ENCODE data around the gene ACSL4.
"Not testable (repeated sequence)": the region's sequence is repeated elsewhere in the genome, so short reads cannot be mapped to it uniquely, and the experiment has no call there.

Gene ACSL4

DNA sequence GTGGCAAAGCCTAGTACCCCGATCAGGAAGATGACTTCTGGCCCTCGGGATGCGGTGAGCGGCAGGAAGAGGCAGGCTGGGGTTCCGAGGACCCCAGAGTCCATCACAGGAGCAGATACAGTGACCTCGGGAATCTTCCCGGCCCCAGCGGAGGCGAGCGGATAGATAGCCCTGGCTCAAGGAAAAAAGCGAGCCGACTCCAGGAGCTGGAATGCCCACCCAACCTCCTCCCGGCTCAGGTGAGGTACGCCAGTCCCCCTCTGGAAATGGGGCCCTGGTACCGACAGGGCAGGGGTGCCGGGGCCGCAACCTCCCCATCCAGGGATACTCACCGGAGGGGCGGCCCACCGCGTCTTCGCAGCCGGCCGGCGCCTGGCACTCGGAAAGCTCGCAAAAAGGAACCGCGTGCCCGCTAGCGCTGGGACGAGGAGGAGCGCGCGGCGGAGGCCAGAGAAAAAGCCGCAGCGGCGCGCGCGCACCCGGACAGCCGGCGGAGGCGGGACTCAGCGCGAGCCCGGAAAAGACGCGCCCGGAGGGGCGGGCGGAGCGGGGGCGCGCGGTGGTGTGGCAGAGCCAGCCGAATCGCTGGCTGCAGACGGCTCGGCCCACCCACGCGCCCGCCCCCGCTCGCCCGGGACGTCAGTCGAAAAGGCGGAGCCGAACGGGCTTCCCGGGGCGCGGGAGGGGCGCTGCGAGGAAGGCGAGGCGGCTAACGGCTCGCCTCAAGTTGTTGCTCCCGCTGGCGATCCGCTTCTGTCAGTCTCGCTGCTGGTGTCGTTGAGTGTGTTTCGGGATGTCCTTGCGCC is at the start of gene ACSL4:
TSS of gene ACSL4 (minus strand) at position 451 of the 806 bp plus-strand sequence. CDS start 49,894 bp downstream, outside the sequence.
- DNase-seq = peak; percentile 76

DNA sequence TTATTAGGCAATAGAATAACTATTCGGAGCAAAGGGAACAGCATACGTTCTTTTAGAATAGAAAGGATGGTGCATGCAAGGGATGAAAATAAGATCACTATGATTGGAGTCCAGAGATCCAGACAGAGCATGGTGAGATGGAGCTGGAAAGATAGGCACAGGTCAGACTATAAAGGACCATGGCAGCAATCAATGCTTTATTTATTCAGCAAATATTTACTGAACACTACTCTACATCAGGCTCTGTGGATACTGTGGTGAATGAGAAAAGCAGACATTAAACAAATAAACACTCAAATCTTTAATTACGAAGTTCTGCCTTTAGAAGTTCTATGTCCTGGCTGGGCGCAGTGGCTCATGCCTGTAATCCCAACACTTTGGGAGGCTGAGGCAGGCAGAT is 44.7 kb upstream of the ACSL4 start:
- DNase-seq = no peak

DNA sequence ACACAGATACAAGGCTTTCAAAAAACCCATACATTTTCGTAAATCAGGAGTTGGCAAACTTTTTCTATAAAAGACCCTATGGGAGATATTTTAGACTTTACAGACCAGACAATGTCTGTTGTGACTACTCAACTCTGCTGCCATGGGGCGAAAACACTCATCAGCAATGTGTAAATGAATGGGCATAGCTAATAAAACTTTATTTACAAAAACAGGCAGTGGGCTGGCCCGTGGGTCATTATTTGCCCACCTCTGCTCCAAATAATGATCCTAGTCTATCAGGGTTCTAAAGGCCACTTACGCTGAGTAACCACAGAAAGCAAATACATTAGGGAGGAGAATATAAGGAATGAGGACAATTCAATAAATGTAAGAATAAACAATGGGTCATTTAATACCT is 43.9 kb upstream of the ACSL4 start:
- no peak for DNase-seq

DNA sequence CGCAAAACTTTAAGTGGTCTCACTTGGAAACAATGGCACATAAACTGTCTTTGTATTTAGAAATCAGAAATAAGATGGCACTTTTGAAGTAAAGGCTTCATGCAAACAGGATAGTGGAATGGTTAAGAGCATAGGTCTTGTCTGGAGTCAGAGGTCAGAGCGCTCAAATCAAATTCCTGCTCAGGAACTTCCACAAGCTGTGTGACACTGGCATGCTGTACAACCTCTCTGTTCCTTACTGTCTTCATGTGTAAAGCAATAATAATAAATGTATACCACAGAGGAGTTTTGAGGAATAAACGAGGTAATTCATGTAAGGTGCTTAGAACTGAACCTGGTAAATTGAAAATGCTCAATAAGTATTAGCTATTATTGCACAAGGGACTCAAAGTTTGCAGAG is 43.4 kb upstream of the ACSL4 start:
- DNase-seq = no peak

DNA sequence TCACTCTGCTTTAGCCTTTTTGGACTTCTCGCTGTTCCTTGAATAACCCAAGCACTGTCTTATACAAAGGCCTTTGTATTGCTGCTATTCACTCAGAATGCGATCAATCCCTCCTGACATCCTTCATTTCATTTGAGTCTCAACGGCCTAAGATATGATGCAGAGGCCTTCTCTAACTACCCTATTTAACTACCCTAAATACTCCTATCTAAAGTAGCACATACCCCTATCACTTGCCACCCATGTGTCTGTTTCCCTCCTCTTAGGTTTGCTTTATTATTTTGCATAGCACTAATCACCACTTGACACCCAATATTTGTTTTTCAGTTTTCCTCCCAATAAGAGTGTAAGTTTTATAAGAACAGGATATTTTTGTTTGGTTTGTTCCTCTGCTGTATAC is 42.3 kb upstream of the ACSL4 start:
- no peak for DNase-seq

DNA sequence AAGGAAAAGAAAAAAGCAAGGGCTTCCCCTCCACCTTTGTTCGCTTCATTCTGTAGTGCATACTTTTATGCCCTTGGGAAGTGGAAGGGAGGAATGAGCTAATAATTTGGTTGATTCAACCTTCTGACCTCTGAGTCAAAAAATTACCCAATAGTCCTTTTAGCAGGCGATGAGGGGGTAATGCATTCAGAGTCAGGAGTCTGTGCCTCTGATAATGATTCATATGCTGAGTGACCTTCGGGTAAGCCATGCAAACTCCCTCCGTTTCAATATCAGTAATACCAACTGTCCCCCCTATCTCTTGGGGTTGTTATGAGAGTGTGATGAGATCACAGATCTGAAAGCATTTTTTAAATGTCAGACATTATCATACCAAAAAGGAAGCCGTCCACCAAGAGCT is 41.6 kb upstream of the ACSL4 start:
- no peak for DNase-seq

DNA sequence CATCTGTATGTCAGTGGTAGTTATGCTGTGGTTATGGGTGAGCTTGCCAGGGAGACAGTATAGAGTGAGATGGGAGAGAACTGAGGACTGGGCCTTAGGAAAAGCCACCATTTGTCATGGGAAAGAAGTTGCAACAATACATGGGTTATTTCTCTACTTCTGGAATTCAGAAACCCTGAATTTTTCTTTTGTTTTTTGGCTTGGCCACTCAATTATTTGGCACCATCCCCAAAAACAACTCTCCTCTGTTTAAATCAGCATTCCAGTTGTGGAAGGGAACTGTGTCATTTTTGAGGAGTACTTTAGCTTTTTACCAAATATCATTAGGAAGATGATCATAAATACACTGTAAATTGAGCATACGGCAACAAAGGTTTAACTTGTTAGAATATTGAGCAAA is 41.1 kb upstream of the ACSL4 start:
- DNase-seq = no peak

DNA sequence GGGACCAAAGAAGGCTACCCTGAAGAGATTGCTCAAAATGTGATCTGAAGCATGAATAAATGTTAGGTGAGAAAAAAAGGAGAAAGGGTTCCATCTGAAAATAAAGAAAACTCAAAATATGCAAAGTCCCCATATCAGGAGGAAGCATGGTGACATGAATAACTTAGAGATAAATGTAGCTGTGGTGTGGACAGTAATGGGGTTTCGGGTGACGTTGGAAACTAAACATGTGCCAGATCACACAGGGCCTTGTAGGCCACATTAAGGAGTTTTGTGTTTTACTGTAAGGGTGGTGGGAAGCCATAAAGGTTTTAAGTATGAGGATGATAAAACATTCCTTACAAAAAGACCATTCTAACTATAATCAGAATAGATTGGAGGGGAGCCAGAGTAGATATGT is 40.3 kb upstream of the ACSL4 start:
- no peak for DNase-seq

DNA sequence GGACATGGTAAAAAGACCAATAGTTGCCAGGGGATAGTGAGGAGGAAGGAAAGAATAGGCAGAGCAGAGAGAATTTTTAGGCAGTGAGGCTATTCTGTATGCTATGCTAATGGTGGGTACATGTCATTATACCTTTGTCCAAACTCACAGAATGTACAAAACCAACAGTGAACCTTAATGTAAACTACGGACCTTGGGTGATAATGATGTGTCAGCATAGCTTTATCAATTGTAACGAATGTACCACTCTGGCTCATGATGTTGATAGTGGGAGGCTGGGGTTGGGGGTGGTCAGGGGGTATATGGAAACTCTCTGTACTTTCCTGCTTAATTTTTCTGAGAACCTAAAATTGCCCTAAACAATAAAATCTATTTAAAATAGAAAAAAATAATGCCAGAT is 37.7 kb upstream of the ACSL4 start:
- no peak for DNase-seq

DNA sequence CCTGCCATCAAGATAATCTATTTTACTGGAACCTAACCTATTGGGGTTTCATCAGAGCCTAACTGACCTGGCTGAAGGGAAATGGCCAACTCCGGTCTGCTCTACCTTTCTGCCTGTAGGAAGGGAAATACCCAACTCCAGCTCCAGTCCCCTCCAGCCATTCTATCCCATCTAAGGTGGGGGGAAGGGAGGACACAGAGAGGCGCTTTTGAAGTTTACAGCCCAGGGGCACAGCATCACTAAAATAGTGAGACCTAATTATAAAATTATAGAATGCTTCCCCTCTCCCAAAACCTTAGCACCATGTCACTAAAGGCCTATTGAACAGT is 27.8 kb upstream of the ACSL4 start:
- DNase-seq = no peak

DNA sequence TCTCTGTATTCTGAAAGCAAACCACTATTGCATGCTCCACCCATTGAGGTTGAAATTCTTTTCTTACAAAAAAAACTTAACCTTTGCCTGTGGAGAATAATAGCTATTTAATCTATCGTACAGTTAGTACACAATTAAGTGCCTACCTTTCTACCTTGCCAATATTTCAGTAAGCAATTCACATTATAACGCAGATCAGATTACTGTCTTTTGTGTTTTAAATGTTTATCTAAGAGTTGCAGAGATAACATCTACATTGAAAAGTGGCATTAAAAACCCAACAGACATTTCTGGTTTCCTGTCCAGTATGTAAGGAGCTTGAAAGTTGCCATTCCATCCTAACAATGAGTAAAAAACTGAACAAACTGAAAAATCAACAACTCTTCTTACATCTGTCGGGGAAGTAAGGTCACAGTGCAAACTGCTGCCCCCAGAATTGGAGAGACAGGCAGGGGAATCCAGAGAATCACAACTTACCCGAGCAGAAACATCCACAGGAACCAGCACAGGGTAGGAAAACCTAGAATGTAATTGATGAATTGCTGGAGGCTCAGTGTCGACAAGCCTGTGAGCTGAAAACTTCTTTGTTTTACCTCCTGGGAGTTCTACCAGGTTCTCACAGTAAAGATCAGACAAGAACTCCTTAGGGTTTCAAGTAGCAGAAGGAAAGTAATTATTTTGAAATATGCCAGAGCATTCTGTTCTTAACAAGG is 27.3 kb upstream of the ACSL4 start:
- DNase-seq = no peak

DNA sequence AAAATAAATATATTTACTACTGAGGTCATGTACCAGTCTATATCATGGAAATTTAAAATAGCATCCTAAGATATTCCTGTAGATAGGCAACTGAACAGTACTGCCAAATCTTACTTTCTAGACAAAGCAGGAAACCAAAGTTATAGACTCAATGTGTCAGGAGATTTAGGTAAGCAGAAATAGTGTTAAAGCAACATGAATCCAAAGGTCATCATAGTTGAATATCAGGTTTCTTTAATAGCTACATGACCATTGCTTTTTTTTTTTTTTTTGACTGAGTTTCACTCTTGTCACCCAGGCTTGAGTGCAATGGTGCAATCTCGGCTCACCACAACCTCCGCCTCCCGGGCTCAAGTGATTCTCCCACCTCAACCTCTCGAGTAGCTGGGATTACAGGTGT is 20.2 kb upstream of the ACSL4 start:
- no peak for DNase-seq

DNA sequence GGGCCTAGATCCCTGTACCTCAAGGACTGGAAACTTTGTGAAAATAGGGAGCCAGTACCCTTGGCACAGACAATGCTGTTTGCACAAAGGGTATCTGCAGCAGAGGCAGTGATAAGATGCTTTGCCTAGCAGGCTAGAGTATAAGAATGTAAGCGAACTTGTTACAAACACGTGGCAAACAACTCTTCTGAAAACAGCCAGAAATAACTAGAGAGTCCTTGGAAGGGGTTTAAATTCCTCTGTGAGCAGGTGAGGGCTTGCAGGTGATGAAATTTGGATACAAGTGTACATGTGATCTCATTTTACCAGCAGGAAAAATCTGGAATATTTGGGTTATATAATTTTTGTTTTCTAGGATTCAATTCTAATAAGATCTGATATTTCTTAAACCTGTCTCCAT is 18.6 kb upstream of the ACSL4 start:
- no peak for DNase-seq

DNA sequence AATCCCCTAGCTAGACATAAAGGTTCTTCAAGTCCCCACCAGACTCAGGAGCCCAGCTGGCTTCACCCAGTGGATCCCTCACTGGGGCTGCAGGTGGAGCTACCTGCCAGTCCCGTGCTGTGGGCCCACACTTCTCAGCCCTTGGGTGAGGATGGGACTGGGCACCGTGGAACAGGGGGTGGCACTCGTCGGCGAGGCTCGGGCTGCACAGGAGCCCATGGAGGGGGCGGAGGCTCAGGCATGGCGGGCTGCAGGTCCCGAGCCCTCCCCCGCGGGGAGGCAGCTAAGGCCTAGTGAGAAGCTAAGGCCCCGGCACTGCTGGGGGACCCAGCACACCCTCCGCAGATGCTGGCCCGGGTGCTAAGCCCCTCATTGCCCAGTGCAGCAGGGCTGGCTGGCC is 16.1 kb upstream of the ACSL4 start:
- DNase-seq = no peak

DNA sequence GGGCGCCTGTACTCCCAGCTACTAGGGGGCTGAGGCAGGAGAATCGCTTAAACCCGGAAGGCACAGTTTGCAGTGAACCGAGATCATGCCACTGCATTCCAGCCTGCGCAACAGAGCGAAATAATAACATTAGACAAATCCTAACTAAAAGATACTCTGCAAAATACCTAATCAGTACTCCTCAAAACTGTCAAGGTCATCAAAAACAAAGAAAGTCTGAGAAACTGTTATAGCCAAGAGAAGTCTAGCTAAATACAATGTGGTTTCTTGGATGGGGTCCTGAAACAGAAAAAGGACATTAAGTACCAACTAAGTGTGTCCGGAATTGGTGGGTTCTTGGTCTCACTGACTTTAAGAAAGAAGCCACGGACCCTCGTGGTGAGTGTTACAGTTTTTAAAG is 14.6 kb upstream of the ACSL4 start:
- no peak for DNase-seq

DNA sequence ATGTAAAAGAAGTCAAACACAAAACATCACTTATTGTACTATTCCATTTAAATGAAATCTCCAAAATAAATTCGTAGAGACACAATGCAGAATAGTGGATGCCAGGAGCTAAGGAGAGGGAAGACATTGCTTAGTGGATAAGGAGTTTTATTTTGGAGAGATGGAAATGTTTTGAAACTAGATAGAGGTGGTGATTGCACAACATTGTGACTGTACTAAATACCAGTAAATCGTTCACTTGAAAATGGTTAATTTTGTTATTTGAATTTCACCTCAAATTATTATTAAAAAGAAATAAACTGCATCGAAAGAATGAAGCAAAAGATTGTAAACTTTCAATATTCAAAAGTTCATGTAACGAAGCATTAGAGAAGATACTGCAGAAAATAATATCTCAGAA is 9.7 kb upstream of the ACSL4 start:
- no peak for DNase-seq

DNA sequence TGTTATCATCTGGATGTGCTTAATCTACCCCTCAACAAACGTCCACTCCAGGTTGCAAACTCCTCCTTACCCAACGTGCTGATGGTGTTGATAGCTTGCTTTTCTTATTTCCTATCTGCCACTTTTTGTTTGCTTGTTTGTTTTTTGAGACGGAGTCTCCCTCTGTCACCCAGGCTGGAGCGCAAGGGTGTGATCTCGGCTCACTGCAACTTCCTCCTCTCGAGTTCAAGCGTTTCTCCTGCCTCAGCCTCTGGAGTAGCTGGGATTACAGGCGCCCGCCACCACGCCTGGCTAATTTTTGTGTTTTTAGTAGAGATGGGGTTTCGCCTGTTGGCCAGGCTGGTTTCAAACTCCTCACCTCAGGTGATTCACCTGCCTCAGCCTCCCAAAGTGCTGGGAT is 7.8 kb upstream of the ACSL4 start:
- not testable (repeated sequence) for DNase-seq

DNA sequence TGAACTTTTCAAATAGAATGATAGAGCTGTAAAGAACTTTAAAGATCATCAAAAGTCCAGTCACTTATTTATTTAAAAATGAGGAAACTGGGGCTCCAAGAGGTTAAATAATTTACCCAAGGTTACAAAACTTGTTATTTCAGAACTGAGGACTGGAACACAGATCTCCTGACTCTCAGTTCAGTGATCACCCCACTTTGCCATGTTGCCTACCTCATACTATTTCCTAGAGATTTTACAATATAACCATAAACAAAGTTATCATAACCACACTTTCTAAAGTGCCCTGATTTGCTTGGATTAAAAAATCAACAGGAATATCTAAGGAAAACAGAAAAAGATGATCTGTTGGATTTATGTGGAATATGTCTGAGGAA is 7.4 kb upstream of the ACSL4 start:
- no peak for DNase-seq

DNA sequence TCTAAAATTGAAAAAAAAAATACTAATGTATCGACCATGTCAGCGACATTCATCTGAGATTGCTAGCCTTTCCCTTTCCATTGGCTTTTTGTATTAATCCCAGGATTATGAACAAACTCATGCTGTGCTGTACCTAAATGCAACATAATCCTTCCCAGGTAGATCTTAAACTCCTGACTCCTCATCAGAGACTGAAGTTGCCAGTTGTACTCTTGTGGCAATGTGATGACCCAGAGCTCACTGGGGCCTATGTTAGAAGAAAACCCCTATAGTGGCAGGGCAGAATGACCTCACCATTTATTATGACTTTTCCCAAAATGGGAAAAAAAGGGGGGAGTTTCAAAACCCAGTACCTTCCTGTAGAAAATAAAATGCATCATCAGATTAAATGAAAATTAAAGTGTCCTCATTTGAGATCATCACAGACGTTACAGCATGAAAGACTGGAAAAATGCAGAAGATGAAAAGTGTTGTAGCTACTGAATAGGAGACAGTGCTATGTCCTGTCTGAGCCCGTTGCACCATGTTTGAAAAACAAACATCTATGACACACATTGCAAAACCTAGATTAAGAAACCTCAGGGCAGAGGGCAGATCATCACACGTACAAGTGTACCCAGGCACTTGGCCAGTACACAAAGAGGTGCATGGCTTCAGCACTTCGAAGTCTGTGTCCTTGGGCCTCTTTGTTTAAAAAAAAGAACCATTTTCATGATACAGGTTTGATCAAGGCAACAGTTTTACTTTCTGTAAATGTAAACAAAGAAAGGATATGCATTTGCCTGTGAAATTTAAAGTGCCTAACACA is 6.8 kb upstream of the ACSL4 start:
- DNase-seq = no peak

DNA sequence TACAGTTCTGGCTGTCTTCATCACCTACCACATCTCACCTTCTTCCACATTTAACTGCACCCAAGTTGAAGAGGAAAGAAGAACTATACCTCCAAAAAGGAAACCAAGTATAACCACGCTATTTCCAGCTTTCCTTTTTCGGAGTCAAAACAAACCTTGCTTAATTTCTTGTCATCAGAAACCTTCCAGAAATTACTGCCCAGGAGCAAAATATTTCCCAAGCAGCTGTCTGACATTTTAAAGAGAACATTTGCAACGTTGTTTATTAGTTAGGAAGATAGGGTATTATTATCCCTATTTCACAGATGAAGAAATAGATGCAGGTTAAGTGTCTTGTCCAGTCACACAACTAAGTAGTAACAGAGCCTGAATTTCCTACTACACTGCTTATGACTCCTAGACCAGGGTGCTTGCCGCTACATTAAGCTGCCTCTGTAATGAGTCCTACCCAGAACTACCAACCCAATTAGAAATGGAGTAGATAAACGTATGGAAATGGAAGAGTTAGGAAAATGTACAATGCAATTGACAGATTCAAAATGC is 2.2 kb upstream of the ACSL4 start:
- DNase-seq = no peak

DNA sequence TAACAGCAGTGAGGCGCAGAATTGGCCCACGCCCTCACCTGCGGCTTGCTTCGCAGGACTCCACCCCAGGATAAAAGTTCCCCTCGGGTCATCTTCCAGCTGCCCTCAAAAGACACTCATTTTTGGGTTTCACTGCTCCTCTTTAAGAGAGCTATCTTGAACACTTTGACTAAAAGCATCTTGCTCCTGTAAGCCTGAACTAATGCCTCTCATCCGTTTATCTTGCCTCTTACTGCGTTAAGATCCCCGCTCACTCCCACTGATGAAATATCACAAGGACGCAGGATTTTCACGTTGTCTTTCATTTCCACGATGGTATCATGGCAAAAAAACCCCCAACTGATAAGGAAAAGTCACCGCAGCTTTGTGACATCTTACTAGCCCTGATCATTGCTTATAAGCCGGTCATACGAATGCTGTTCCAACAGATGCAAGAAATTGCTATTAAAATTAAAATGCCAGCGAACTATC is 591 bp upstream of the ACSL4 start:
- DNase-seq = no peak

DNA sequence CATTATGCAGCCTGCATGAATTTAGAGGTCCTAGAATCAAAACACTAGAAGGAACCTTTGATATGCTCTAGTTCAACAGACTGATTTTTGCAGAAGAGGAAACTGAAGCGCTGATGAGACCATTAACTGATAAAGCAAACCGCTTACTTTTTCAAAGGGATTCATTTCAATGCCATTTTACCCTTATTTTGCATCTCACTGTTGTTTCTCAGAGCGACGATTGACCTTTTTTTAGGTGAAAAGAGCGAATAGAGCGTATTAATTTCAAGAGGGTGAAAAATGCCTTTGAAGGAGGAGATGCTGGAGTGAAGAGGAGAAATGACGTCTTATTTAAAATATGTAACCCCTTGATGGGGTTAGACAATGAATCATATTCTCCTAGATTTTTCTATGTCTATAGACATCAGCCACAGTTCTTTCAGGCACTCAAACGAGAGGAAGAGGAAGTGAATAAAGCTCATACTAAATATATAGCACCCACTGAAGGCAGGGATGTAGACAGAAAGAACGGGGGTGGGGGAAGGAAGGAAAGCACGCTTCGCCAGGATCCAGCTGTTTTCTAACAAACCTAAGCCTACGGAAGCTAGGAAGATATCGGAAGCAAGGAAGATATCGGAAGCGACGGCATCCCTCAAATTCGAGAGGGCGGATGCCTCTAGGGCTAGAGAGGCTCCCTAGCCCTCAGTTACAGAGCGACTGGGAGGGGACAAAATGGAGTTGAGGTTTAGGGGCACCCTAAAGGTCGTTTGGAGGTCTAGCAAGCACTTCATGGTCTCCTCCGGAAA is 848 bp downstream of the ACSL4 start:
- no peak for DNase-seq

DNA sequence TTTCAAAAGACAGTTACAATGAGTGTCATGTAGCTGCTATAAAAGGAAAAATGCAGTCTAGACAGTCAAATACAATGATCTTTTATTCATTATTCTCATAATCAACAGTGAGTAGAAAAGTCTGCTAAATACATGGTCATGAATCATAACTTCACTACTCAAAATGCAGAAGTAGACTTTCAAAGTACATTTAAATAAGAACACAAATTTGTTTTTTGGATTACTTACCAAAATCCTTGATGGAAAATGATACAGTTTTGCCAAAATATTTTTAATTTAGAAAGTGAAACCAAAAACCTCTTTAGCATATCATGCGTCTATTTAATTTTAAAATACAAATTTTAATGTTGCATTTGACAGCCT is 4.9 kb downstream of the ACSL4 start:
- DNase-seq = no peak
